ENCODE data around the gene SMARCA2. TPM values are rescaled to one million over a fixed set of nuclear protein-coding genes. Genes with fewer than 3 reads are reported as not detected.

SMARCA2 gene
- total and polyA plus RNA-seq, 10 of the 15 experiments (the other 5 are each of a cell fraction or from before 2014, with no cell fraction given), result 100 to 392 (median 204) TPM

- Histone ChIP-seq H3K79me2 (ENCODE audit: control insufficient read depth, insufficient read depth, low read length) (no peaks in the 10 kb centered on the region), H3K4me3 (no peak overlapping the region), H3K27me3 (replicated peaks in 1 of 2; ENCODE audit: control insufficient read depth in 2 of 2, insufficient read depth in 2 of 2, low read length in 1 of 2) (no peaks in the 10 kb centered on the region), H3K9ac (ENCODE audit: control insufficient read depth, insufficient read depth, low read length) (no peak overlapping the region), H3K36me3 (ENCODE audit: control insufficient read depth in 2 of 2, insufficient read depth in 2 of 2, low read length in 1 of 2) (peaks cover 16 to 54% of the 10 kb centered on the region in 2 experiments), H2AFZ (ENCODE audit: control insufficient read depth, low read depth, low read length) (no peak overlapping the region), H4K20me1 (ENCODE audit: control insufficient read depth, insufficient read depth) (no peaks in the 10 kb centered on the region), H3K27ac (ENCODE audit: control insufficient read depth, insufficient read depth) (no peak overlapping the region), H3K4me1 (ENCODE audit: control insufficient read depth, insufficient read depth, low read length) (no peaks in the 10 kb centered on the region), H3K4me2 (ENCODE audit: control insufficient read depth, insufficient read depth) (no peak overlapping the region), H3K9me3 (replicated peaks; ENCODE audit: control insufficient read depth, insufficient read depth, low read length) (no peaks in the 10 kb centered on the region)
- in situ Hi-C loops (cut with MboI) (no loop called here), intact Hi-C loops (cut with micrococcal nuclease; ENCODE audit: unreplicated experiment) (no loop called here)
- BruUV-seq (replicated peaks), result no TSS peak
- SMC1A ChIA-PET (ENCODE audit: uncharacterized antibody, unreplicated experiment), result no interaction called here
- POLR2A ChIA-PET, result no interaction called here
- DNase-seq (ENCODE audit: low read depth, low spot score) (no peak), FAIRE-seq (no peak), ATAC-seq (no peak)
- TF ChIP-seq BCL3 (IDR thresholded peaks at IDR 0.05; ENCODE audit: borderline replicate concordance, insufficient read depth, low read depth, low read length, poor library complexity, severe bottlenecking) (no peak), RBBP5 (conservative IDR thresholded peaks at IDR 0.05) (no peak)
- RAD21 ChIA-PET (ENCODE audit: unreplicated experiment), result no interaction called here
- CTCF ChIA-PET, result interaction anchor here (1.0 kb wide), 1 partner anchor 21 kb away, joined by 3 read pairs; no protein-coding TSS in a partner anchor
- 96% methylated on average over 5 of the region's 5 CpGs for WGBS (ENCODE audit: insufficient coverage, insufficient replicate concordance, low lambda C conversion rate, missing lambda C conversion rate)
Observed at GRCh38 chr9:2107906-2108451, 92.8 kb downstream of the SMARCA2 start.

DNA sequence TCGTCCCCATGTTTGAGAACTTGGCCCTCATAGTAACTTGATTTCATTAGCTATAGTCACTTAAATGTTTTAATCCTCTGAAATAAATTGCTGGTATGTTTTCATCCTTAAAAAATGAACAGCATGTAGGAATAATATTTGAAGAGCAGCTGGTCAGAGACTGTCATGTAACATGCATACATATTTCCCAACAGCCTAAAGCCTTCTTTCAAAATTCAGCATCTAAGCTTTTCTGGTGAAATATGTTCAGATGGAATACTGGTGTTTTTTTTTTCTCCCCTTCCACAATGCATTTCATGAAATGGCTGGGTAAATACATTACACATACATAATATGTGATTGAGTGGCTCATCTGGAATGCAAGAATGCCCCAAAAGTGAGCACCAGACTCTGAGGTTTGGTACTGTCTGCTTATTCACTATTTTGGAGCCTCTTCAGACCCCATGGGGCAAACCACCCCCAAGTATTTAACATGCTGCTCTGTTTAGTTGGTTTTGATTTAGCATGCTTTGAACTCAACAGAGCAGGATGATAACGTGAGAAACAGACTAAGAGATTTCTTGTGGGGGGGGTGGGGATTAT, 94.0 kb downstream of the SMARCA2 start:
- TF ChIP-seq RFX5 (IDR thresholded peaks at IDR 0.05; ENCODE audit: low read depth, low read length) (no peak), KAT2A (conservative IDR thresholded peaks at IDR 0.05; ENCODE audit: control insufficient read depth, low read depth, low read length) (no peak), ASH2L (IDR thresholded peaks at IDR 0.05; ENCODE audit: borderline replicate concordance, low read depth) (no peak), RUNX3 (IDR thresholded peaks at IDR 0.05; ENCODE audit: low read length) (no peak), SMAD5 (IDR thresholded peaks at IDR 0.05; ENCODE audit: low read depth) (no peak), TARDBP (IDR thresholded peaks at IDR 0.05; ENCODE audit: borderline replicate concordance) (no peak), HDAC6 (IDR thresholded peaks at IDR 0.05; ENCODE audit: unreplicated experiment) (no peak), MTA2 (IDR thresholded peaks at IDR 0.05; ENCODE audit: low read depth) (no peak), WRNIP1 (IDR thresholded peaks at IDR 0.05; ENCODE audit: borderline replicate concordance, low read depth, low read length) (no peak), SMAD1 (IDR thresholded peaks at IDR 0.05; ENCODE audit: low read depth, partially characterized antibody) (no peak), JUNB (IDR thresholded peaks at IDR 0.05) (no peak)
- 95% methylated on average over 2 of the region's 2 CpGs for WGBS (ENCODE audit: insufficient coverage, insufficient replicate concordance, low lambda C conversion rate, missing lambda C conversion rate)
- Histone ChIP-seq H2AFZ (ENCODE audit: control insufficient read depth, low read depth, low read length) (no peak overlapping the region), H3K79me2 (ENCODE audit: control insufficient read depth, insufficient read depth, low read length) (no peaks in the 10 kb centered on the region), H3K9me3 (replicated peaks; ENCODE audit: control insufficient read depth, insufficient read depth, low read length) (no peaks in the 10 kb centered on the region), H3K4me2 (ENCODE audit: control insufficient read depth, insufficient read depth) (no peak overlapping the region), H3K9ac (ENCODE audit: control insufficient read depth, insufficient read depth, low read length) (no peak overlapping the region), H3K27me3 (replicated peaks in 1 of 2; ENCODE audit: control insufficient read depth in 2 of 2, insufficient read depth in 2 of 2, low read length in 1 of 2) (no peaks in the 10 kb centered on the region), H3K36me3 (ENCODE audit: control insufficient read depth in 2 of 2, insufficient read depth in 2 of 2, low read length in 1 of 2) (peaks cover 14 to 61% of the 10 kb centered on the region in 2 experiments), H3K4me1 (ENCODE audit: control insufficient read depth, insufficient read depth, low read length) (no peaks in the 10 kb centered on the region), H3K4me3 (no peak overlapping the region), H4K20me1 (ENCODE audit: control insufficient read depth, insufficient read depth) (no peaks in the 10 kb centered on the region), H3K27ac (ENCODE audit: control insufficient read depth, insufficient read depth) (no peak overlapping the region)
- SMC1A ChIA-PET (ENCODE audit: uncharacterized antibody, unreplicated experiment), result interaction anchor here (0.7 kb wide), 1 partner anchor 712 kb away, joined by 3 read pairs; no protein-coding TSS in a partner anchor
- DNase-seq (ENCODE audit: low read depth, low spot score) (no peak), ATAC-seq (no peak), FAIRE-seq (no peak)
- in situ Hi-C loops (cut with MboI) (no loop called here), intact Hi-C loops (cut with micrococcal nuclease; ENCODE audit: unreplicated experiment) (no loop called here)
- POLR2A ChIA-PET, result interaction anchor here (0.6 kb wide), 1 partner anchor 112 kb away, joined by 4 read pairs; no protein-coding TSS in a partner anchor
- CTCF ChIA-PET, result interaction anchor here (0.6 to 1.0 kb wide), 3 partner anchors 22 to 55 kb away, joined by 3 read pairs; no protein-coding TSS in a partner anchor
- RAD21 ChIA-PET (ENCODE audit: unreplicated experiment), result no interaction called here
- BruUV-seq (replicated peaks), result no TSS peak

All from GM12878 (cell line).